Osteocyte (in vitro differentiated cells): ENCODE measurements around the gene LRRC46. TPM values are rescaled to one million over a fixed set of nuclear protein-coding genes. Genes with fewer than 3 reads are reported as not detected.
A peak's percentile ranks its signal among the peaks of the same experiment; 100 is the strongest.

Source experiments
- DNase-seq: peaks from one replicate; pipeline ENCODE4 v3.0.0; 2021; ENCODE audit warnings: mixed read lengths; ENCODE audit not compliant: unreplicated experiment; ENCODE audit errors: extremely low spot score
- H3K27ac Mint-ChIP-seq: one replicate; pipeline ENCODE4 v1.8.0; 2021; ENCODE audit warnings: mild to moderate bottlenecking, mixed read lengths; ENCODE audit not compliant: unreplicated experiment
- H3K27me3 Mint-ChIP-seq: one replicate; pipeline ENCODE4 v1.8.0; 2021; ENCODE audit warnings: mixed read lengths; ENCODE audit not compliant: unreplicated experiment
- H3K36me3 Mint-ChIP-seq: one replicate; pipeline ENCODE4 v1.8.0; 2021; ENCODE audit warnings: mixed read lengths; ENCODE audit not compliant: unreplicated experiment
- H3K4me1 Mint-ChIP-seq: one replicate; pipeline ENCODE4 v1.8.0; 2021; ENCODE audit warnings: mixed read lengths; ENCODE audit not compliant: unreplicated experiment
- H3K4me3 Mint-ChIP-seq: one replicate; pipeline ENCODE4 v1.8.0; 2021; ENCODE audit warnings: mild to moderate bottlenecking, moderate library complexity, mixed read lengths; ENCODE audit not compliant: unreplicated experiment
- H3K9me3 Mint-ChIP-seq: one replicate; pipeline ENCODE4 v1.8.0; 2021; ENCODE audit warnings: mixed read lengths; ENCODE audit not compliant: unreplicated experiment
- CTCF ChIP-seq: fragments of 200-600 bp; sonication (generic); IDR thresholded peaks from 2 replicates; pipeline ENCODE4 v1.5.0; 2021; ENCODE audit warnings: antibody characterized with exemption, mild to moderate bottlenecking, moderate library complexity
- total RNA-seq: library from RNA; stranded (reverse); gene quantifications from 2 replicates; pipeline ENCODE4 v1.2.1, GENCODE V29; 2021

LRRC46 gene
- total RNA-seq, 1 donor from 2014 or later: 0.54 TPM

- Mint-ChIP-seq H3K27ac (no peak overlapping the region), H3K4me1 (no peaks in the 10 kb centered on the region), H3K36me3 (peaks cover under 1% of the 10 kb centered on the region), H3K9me3 (no peaks in the 10 kb centered on the region), H3K27me3 (peaks cover 23% of the 10 kb centered on the region), H3K4me3 (no peak overlapping the region)
- no peak for TF ChIP-seq CTCF
- no peak for DNase-seq
These were observed 29.6 kb upstream of the LRRC46 start for GRCh38 chr17:47801906-47802305.

GRCh38 chr17:47802341-47803022 is 29.0 kb upstream of the LRRC46 start:
- no peaks in the 10 kb centered on the region for H3K9me3 Mint-ChIP-seq
- no peak for DNase-seq
- H3K4me1 Mint-ChIP-seq: no peaks in the 10 kb centered on the region
- peaks cover 5% of the 10 kb centered on the region for H3K36me3 Mint-ChIP-seq
- TF ChIP-seq CTCF: peak; percentile 70
- H3K4me3 Mint-ChIP-seq: no peak overlapping the region
- H3K27ac Mint-ChIP-seq: no peak overlapping the region
- peaks cover 21% of the 10 kb centered on the region for H3K27me3 Mint-ChIP-seq

DNA sequence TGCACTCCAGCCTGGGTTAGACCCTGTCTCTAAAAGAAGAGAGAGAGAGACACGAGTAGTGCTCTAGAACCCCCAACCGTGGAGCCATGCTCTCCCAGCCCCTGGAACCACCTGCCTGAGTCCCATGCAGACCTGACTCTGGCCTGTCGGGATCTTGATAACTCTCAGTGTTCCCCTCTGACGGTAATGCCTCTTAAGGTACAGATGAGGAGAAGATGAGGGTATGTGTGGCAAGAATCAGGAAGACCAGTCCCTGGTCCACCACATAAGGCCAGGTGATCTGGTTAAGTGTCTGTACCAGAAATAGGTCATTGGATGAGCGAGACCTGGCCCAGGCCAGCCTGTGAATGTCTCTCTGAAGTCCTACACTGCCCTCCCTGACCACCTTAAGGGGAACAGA is 28.3 kb upstream of the LRRC46 start:
- Mint-ChIP-seq H3K4me1 (no peaks in the 10 kb centered on the region), H3K36me3 (peaks cover 10% of the 10 kb centered on the region), H3K27me3 (peaks cover 15% of the 10 kb centered on the region), H3K4me3 (no peak overlapping the region), H3K9me3 (no peaks in the 10 kb centered on the region), H3K27ac (no peak overlapping the region)
- no peak for TF ChIP-seq CTCF
- DNase-seq: no peak

DNA sequence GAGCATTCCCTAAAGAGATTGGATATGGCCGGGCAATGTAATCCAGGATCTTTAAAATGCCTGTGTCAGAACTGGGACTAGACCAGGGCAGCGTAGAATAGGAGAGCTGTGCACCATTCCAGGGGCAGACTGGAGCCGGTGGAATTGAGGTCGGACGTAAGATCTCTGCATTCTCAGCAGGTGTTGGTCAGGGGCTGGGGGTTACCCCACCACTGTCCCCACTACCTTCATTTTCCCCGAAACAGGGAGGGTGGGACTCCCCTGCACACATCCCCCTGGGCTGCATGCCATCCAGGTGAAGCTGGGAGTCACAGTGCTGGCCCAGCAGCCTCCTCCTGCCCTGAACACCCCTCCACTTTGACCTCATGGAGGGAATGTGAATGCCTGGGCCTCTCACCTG is 27.7 kb upstream of the LRRC46 start:
- no peak for TF ChIP-seq CTCF
- Mint-ChIP-seq H3K9me3 (no peaks in the 10 kb centered on the region), H3K4me1 (no peaks in the 10 kb centered on the region), H3K27ac (no peak overlapping the region), H3K36me3 (peaks cover 14% of the 10 kb centered on the region), H3K27me3 (peaks cover 15% of the 10 kb centered on the region), H3K4me3 (no peak overlapping the region)
- no peak for DNase-seq

- no peak overlapping the region for H3K27ac Mint-ChIP-seq
- no peaks in the 10 kb centered on the region for H3K4me1 Mint-ChIP-seq
- DNase-seq: no peak
- peaks cover 14% of the 10 kb centered on the region for H3K36me3 Mint-ChIP-seq
- H3K4me3 Mint-ChIP-seq: no peak overlapping the region
- TF ChIP-seq CTCF: no peak
- peaks cover 15% of the 10 kb centered on the region for H3K27me3 Mint-ChIP-seq
- H3K9me3 Mint-ChIP-seq: no peaks in the 10 kb centered on the region
These were observed 27.0 kb upstream of the LRRC46 start for GRCh38 chr17:47804461-47804860.
